WERI-Rb-1 (cell line): Measurements from ENCODE around the gene UBQLN1.

Source experiments
- DNase-seq: peaks from one replicate; pipeline ENCODE4 v3.0.0-alpha.2; 2020
- H3K27ac ChIP-seq: fragments of 250-450 bp; sonication (Bioruptor Pico); 2 replicates; pipeline ENCODE4 v1.5.1; 2020; ENCODE audit warnings: mild to moderate bottlenecking, moderate library complexity
- H3K27me3 ChIP-seq: fragments of 250-450 bp; sonication (Bioruptor Pico); 2 replicates; pipeline ENCODE4 v1.5.1; 2021; ENCODE audit warnings: mild to moderate bottlenecking, low read depth, moderate library complexity; ENCODE audit not compliant: insufficient read depth, severe bottlenecking
- H3K36me3 ChIP-seq: fragments of 250-450 bp; sonication (Bioruptor Pico); 2 replicates; pipeline ENCODE4 v1.5.1; 2020; ENCODE audit warnings: mild to moderate bottlenecking, moderate library complexity
- H3K4me3 ChIP-seq: 2 replicates; pipeline ENCODE4 v1.5.1; 2011; ENCODE audit warnings: low read depth, mild to moderate bottlenecking, control low read depth, low read length
- H3K9me3 ChIP-seq: fragments of 250-450 bp; sonication (Bioruptor Pico); 2 replicates; pipeline ENCODE4 v1.5.1; 2021; ENCODE audit warnings: mild to moderate bottlenecking, moderate library complexity; ENCODE audit not compliant: severe bottlenecking
- CTCF ChIP-seq: IDR thresholded peaks from 2 replicates; pipeline ENCODE4 v1.5.1; 2011; ENCODE audit warnings: low read depth, mild to moderate bottlenecking, control low read depth, inconsistent platforms, low read length

The UBQLN1 gene

GRCh38 chr9:83724436-83724835, 16.7 kb upstream of the UBQLN1 start:
- H3K36me3 ChIP-seq, result no peaks in the 10 kb centered on the region
- H3K27me3 ChIP-seq, result no peaks in the 10 kb centered on the region
- H3K9me3 ChIP-seq, result no peaks in the 10 kb centered on the region
- TF ChIP-seq CTCF, result no peak
- no peak for DNase-seq
- H3K4me3 ChIP-seq, result no peak overlapping the region
- no peak overlapping the region for H3K27ac ChIP-seq

GRCh38 chr9:83722726-83723495, 15.2 kb upstream of the UBQLN1 start:
- no peaks in the 10 kb centered on the region for H3K36me3 ChIP-seq
- no peak for TF ChIP-seq CTCF
- no peak overlapping the region for H3K4me3 ChIP-seq
- H3K27ac ChIP-seq, result no peak overlapping the region
- H3K9me3 ChIP-seq, result no peaks in the 10 kb centered on the region
- no peaks in the 10 kb centered on the region for H3K27me3 ChIP-seq
- no peak for DNase-seq

- Histone ChIP-seq H3K9me3 (no peaks in the 10 kb centered on the region), H3K36me3 (no peaks in the 10 kb centered on the region), H3K4me3 (no peak overlapping the region), H3K27ac (no peak overlapping the region), H3K27me3 (no peaks in the 10 kb centered on the region)
- TF ChIP-seq CTCF, result no peak
- no peak for DNase-seq
Measured at GRCh38 chr9:83721509-83721908, 13.8 kb upstream of the UBQLN1 start.

DNA sequence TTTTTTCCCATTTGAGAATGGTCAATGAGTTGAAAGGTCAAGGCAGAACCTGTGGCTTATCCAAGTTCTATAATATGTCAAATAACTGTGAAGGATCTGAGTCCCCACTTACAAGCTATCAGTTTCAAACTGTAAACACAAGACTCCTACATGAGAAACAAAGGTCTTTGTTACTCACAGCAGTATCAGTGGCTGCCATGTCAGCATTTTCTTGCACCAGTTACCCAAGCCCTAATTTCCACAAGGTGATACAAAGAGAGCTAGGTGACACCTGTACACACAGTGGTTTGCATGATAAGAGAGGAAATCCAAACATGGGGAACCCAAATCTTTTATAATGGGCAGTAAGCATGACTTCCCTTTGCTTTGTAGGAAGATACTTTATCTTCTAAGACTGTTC, 8.0 kb upstream of the UBQLN1 start:
- H3K9me3 ChIP-seq, result no peaks in the 10 kb centered on the region
- TF ChIP-seq CTCF, result no peak
- no peak overlapping the region for H3K27ac ChIP-seq
- no peaks in the 10 kb centered on the region for H3K36me3 ChIP-seq
- H3K4me3 ChIP-seq, result no peak overlapping the region
- H3K27me3 ChIP-seq, result no peaks in the 10 kb centered on the region
- no peak for DNase-seq

GRCh38 chr9:83715221-83715620, 7.5 kb upstream of the UBQLN1 start:
- H3K9me3 ChIP-seq, result no peaks in the 10 kb centered on the region
- no peaks in the 10 kb centered on the region for H3K27me3 ChIP-seq
- no peak overlapping the region for H3K27ac ChIP-seq
- no peaks in the 10 kb centered on the region for H3K36me3 ChIP-seq
- DNase-seq, result no peak
- TF ChIP-seq CTCF, result no peak
- H3K4me3 ChIP-seq, result no peak overlapping the region

DNA sequence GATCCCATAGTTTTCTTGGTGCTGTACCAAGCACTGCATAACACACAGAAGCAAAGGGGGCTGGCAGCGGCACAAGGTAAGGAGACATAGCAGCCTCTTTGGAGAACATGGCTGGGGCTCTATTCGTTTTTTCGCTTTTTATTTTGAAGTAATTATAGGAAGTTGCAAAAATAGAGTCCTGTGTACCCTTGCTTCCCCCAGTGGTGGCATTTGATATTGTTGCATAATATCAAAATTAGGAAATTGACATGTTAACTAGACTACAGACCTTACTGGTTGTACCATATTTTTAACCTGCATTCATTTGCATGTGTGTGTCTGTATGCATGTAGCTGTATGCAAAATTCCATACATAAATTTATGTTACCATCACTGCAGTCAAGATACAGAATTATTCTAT, 6.6 kb upstream of the UBQLN1 start:
- H3K27me3 ChIP-seq, result no peaks in the 10 kb centered on the region
- H3K27ac ChIP-seq, result no peak overlapping the region
- no peaks in the 10 kb centered on the region for H3K9me3 ChIP-seq
- no peak for TF ChIP-seq CTCF
- no peak for DNase-seq
- no peak overlapping the region for H3K4me3 ChIP-seq
- no peaks in the 10 kb centered on the region for H3K36me3 ChIP-seq
